AG20443 (cell line): ENCODE data around the gene TFCP2L1.
A peak's percentile ranks its signal among the peaks of the same experiment; 100 is the strongest.
"Not testable (repeated sequence)": the region's sequence is repeated elsewhere in the genome, so short reads cannot be mapped to it uniquely, and the experiment has no call there.

ENCODE experiments used
- DNase-seq: peaks from one replicate; pipeline ENCODE4 v3.0.0; 2012; ENCODE audit warnings: low spot score, mixed read lengths

Gene TFCP2L1

GRCh38 chr2:121284463-121285449 lies at the start of gene TFCP2L1:
Gene TFCP2L1, minus strand, starts transcription at chr2:121285202. Its CDS starts 93 bp downstream, at chr2:121285109.
- DNase-seq: peak; percentile 49

GRCh38 chr2:121333834-121334558 lies 49.0 kb upstream of the TFCP2L1 start:
- DNase-seq: no peak

- DNase-seq: no peak
Measured at GRCh38 chr2:121333231-121333630, 48.2 kb upstream of the TFCP2L1 start.

GRCh38 chr2:121331324-121331723 lies 46.3 kb upstream of the TFCP2L1 start:
- not testable (repeated sequence) for DNase-seq

- DNase-seq: no peak
Measured at GRCh38 chr2:121330921-121331320, 45.9 kb upstream of the TFCP2L1 start.

GRCh38 chr2:121329786-121330185 lies 44.8 kb upstream of the TFCP2L1 start:
- no peak for DNase-seq

GRCh38 chr2:121326628-121327027 lies 41.6 kb upstream of the TFCP2L1 start:
- no peak for DNase-seq

- no peak for DNase-seq
Measured at GRCh38 chr2:121324601-121325000, 39.6 kb upstream of the TFCP2L1 start.

GRCh38 chr2:121321476-121321875 lies 36.5 kb upstream of the TFCP2L1 start:
- DNase-seq: no peak

- no peak for DNase-seq
Measured at GRCh38 chr2:121319941-121320340, 34.9 kb upstream of the TFCP2L1 start.

- DNase-seq: no peak
Measured at GRCh38 chr2:121316986-121317385, 32.0 kb upstream of the TFCP2L1 start.

- DNase-seq: not testable (repeated sequence)
Measured at GRCh38 chr2:121313701-121314100, 28.7 kb upstream of the TFCP2L1 start.

GRCh38 chr2:121309801-121310200 lies 24.8 kb upstream of the TFCP2L1 start:
- DNase-seq: no peak

GRCh38 chr2:121309323-121309722 lies 24.3 kb upstream of the TFCP2L1 start:
- no peak for DNase-seq

- no peak for DNase-seq
Measured at GRCh38 chr2:121307048-121307447, 22.0 kb upstream of the TFCP2L1 start.

- DNase-seq: no peak
Measured at GRCh38 chr2:121304941-121305340, 19.9 kb upstream of the TFCP2L1 start.

- no peak for DNase-seq
Measured at GRCh38 chr2:121303531-121304263, 18.7 kb upstream of the TFCP2L1 start.

- not testable (repeated sequence) for DNase-seq
Measured at GRCh38 chr2:121301190-121301589, 16.2 kb upstream of the TFCP2L1 start.

- DNase-seq: no peak
Measured at GRCh38 chr2:121298476-121298875, 13.5 kb upstream of the TFCP2L1 start.

GRCh38 chr2:121297866-121298265 lies 12.9 kb upstream of the TFCP2L1 start:
- not testable (repeated sequence) for DNase-seq

GRCh38 chr2:121297217-121297830 lies 12.3 kb upstream of the TFCP2L1 start:
- peak; percentile 81 for DNase-seq
